DOHH2 (cell line): ENCODE results near the gene ALS2CL.

Experiments
- H3F3A ChIP-seq: fragments of 200-600 bp; sonication (generic), shearing (Covaris generic); 2 replicates; pipeline ENCODE4 v1.6.0; 2016; ENCODE audit warnings: antibody characterized with exemption, mild to moderate bottlenecking; ENCODE audit not compliant: control insufficient read depth, insufficient read depth
- H3K27ac ChIP-seq: fragments of 200-600 bp; sonication (generic); 2 replicates; pipeline ENCODE4 v1.5.1; 2014; ENCODE audit warnings: low read depth, mild to moderate bottlenecking, low read length, moderate library complexity
- H3K27me3 ChIP-seq: fragments of 200-600 bp; sonication (generic); 2 replicates; pipeline ENCODE4 v1.6.1; 2014; ENCODE audit warnings: mild to moderate bottlenecking, low read length, mixed read lengths; ENCODE audit not compliant: control insufficient read depth
- H3K36me3 ChIP-seq: fragments of 200-600 bp; sonication (generic); 2 replicates; pipeline ENCODE4 v1.6.1; 2014; ENCODE audit warnings: mild to moderate bottlenecking, low read length, moderate library complexity, mixed read lengths; ENCODE audit not compliant: control insufficient read depth
- H3K4me1 ChIP-seq: fragments of 200-600 bp; sonication (generic); 2 replicates; pipeline ENCODE4 v1.6.1; 2014; ENCODE audit warnings: mild to moderate bottlenecking, low read length, mixed read lengths; ENCODE audit not compliant: control insufficient read depth
- H3K4me2 ChIP-seq: fragments of 200-600 bp; sonication (generic); 2 replicates; pipeline ENCODE4 v1.6.0; 2014; ENCODE audit warnings: mild to moderate bottlenecking, low read length, moderate library complexity
- H3K4me3 ChIP-seq: fragments of 200-600 bp; sonication (generic); 2 replicates; pipeline ENCODE4 v1.5.1; 2014; ENCODE audit warnings: mild to moderate bottlenecking, low read length, mixed read lengths
- H3K79me2 ChIP-seq: fragments of 200-600 bp; sonication (generic); 2 replicates; pipeline ENCODE4 v1.6.1; 2014; ENCODE audit warnings: mild to moderate bottlenecking, low read length, mixed read lengths; ENCODE audit not compliant: control insufficient read depth
- H3K9me2 ChIP-seq: fragments of 200-600 bp; sonication (generic); replicated peaks from 2 replicates; pipeline ENCODE4 v1.6.1; 2014; ENCODE audit warnings: mild to moderate bottlenecking, low read length, mixed read lengths; ENCODE audit not compliant: control insufficient read depth
- H3K9me3 ChIP-seq: fragments of 200-600 bp; sonication (generic); 2 replicates; pipeline ENCODE4 v1.6.1; 2014; ENCODE audit warnings: antibody characterized with exemption, low read length, mixed read lengths; ENCODE audit not compliant: control insufficient read depth, insufficient read depth
- H4K20me1 ChIP-seq: fragments of 200-600 bp; sonication (generic); 2 replicates; pipeline ENCODE4 v1.6.0; 2014; ENCODE audit warnings: low read depth, mild to moderate bottlenecking, antibody characterized with exemption, low read length, moderate library complexity; ENCODE audit not compliant: control insufficient read depth, insufficient read depth
- EZH2phosphoT487 ChIP-seq: fragments of 200-600 bp; sonication (generic); IDR thresholded peaks from 2 replicates; pipeline ENCODE4 v1.6.1; 2017; ENCODE audit warnings: borderline replicate concordance, mild to moderate bottlenecking, antibody characterized with exemption, low read length, moderate library complexity, mixed read lengths
- TF ChIP-seq, protein P1 (sequence below): fragments of 200-600 bp; sonication (generic); IDR thresholded peaks from one replicate; pipeline ENCODE4 v1.5.1; 2014; ENCODE audit warnings: antibody characterized with exemption, mild to moderate bottlenecking, low read depth, low read length; ENCODE audit not compliant: poor library complexity, severe bottlenecking

Gene ALS2CL

DNA sequence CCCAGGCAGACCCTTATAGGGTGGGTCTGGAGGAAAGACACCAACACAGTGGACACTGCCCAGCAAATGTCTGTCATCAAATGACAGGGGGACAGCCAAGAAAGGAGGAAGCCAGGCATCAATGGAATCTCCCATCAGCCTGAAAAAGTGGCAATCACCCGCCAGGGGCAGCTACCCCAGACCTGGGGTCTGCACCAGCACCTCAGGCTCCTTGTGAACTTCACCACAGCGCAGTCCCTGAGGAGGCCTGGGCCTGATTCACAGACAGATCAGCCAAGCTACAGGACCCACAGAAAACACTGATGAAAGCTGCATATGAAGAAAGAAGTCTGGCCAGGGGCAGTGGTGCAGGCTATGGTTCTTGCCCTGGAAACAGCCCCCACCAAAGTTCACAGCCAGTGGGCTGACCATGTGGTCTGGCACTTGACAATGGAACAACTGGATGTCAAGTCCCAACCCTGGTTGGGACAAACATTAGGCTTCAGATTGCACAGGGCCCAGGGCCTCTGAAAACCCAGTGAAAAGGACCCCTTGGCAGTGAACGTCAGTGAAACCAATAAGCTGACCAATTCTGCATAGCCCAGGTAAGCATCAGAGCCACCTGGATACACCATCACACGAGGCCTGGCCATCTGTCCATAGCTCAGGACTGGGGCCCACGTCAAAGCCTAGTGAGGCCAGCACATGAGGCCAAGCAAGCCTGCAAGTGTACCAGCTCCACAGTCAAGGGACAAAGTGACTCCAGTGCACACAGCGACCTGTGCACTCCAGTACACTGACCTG lies 29.1 kb downstream of the ALS2CL start:
- H3K9me3 ChIP-seq, result no peaks in the 10 kb centered on the region
- no peaks in the 10 kb centered on the region for H3K79me2 ChIP-seq
- TF ChIP-seq EZH2phosphoT487, result no peak
- TF ChIP-seq, protein P1, sequence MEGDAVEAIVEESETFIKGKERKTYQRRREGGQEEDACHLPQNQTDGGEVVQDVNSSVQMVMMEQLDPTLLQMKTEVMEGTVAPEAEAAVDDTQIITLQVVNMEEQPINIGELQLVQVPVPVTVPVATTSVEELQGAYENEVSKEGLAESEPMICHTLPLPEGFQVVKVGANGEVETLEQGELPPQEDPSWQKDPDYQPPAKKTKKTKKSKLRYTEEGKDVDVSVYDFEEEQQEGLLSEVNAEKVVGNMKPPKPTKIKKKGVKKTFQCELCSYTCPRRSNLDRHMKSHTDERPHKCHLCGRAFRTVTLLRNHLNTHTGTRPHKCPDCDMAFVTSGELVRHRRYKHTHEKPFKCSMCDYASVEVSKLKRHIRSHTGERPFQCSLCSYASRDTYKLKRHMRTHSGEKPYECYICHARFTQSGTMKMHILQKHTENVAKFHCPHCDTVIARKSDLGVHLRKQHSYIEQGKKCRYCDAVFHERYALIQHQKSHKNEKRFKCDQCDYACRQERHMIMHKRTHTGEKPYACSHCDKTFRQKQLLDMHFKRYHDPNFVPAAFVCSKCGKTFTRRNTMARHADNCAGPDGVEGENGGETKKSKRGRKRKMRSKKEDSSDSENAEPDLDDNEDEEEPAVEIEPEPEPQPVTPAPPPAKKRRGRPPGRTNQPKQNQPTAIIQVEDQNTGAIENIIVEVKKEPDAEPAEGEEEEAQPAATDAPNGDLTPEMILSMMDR, result no peak
- no peaks in the 10 kb centered on the region for H3K9me2 ChIP-seq
- H3K27me3 ChIP-seq, result no peaks in the 10 kb centered on the region
- no peak overlapping the region for H3K27ac ChIP-seq
- H3K4me1 ChIP-seq, result peaks cover 8% of the 10 kb centered on the region
- no peak overlapping the region for H3K4me3 ChIP-seq
- H3K36me3 ChIP-seq, result no peaks in the 10 kb centered on the region
- H3K4me2 ChIP-seq, result no peak overlapping the region
- H3F3A ChIP-seq, result no peaks in the 10 kb centered on the region
- no peaks in the 10 kb centered on the region for H4K20me1 ChIP-seq

DNA sequence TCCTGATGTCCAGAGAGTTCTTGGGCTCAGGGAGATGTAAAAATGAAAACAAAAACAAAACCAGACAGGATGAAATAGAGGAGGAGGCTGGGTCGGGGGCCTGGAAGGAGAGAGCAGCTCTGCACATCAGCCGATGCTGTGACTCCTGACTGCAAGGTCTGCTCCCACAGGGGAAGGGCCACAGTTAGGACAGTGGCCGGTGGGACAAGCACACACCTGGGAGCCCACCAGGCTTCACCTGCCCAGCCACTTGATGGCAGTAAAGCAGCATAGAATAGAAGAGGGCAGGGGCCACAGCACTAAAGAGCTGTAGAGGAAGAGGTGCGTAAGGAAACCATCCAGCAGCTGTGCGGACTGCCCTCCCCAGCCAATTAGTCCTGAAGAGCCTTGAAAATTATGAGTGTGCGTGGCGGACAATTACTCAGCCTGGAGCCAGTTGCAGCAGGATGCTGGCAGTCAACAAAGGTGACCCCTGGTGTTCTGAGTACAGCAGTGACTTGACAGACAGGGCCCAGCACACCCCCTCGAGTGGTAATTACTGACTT lies 29.8 kb downstream of the ALS2CL start:
- H3K27ac ChIP-seq, result no peak overlapping the region
- no peak overlapping the region for H3K4me2 ChIP-seq
- H3K79me2 ChIP-seq, result no peaks in the 10 kb centered on the region
- H3K27me3 ChIP-seq, result no peaks in the 10 kb centered on the region
- H3K4me1 ChIP-seq, result peaks cover 8% of the 10 kb centered on the region
- no peaks in the 10 kb centered on the region for H3K9me2 ChIP-seq
- no peaks in the 10 kb centered on the region for H3F3A ChIP-seq
- no peaks in the 10 kb centered on the region for H3K36me3 ChIP-seq
- no peaks in the 10 kb centered on the region for H4K20me1 ChIP-seq
- H3K4me3 ChIP-seq, result no peak overlapping the region
- no peaks in the 10 kb centered on the region for H3K9me3 ChIP-seq
- no peak for TF ChIP-seq EZH2phosphoT487
- TF ChIP-seq, protein P1, result peak; percentile 46

DNA sequence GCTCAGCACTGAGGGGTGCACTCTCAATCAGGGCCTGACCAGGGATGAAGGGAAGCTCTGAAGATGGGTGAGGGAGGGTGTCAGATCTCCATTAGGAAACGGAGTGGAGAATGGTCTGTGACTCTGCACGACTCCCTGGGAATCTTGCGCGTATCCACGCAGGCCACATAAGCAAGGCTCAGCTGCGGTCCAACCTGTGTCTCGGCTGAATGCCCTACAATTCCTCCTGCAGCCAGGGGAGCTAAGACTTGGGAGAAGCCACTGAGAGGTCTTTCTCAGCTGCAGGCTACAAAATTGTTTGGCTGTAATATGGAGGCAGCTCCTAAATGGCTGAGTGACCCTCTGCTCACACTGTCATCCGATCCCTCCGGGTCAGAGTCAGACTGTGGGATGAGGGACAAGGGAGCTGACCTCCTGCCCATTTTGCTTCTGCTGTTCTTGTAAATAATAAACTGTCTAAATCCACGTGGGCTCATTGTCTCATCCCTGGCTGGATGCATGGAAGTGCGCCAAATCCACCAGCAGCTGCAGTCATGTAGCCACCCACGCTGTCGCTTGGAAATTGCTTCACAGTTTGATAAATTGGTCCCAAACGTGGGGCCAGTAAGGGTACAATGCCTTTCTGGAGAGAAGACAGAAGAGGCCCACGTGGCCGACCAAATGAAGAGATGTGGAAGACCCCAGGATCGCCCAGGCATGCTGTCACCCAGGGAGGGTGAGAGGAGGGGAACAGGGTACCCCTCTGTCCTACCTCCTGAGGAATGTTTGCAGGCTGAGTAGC lies 30.5 kb downstream of the ALS2CL start:
- H3K4me1 ChIP-seq, result peaks cover 8% of the 10 kb centered on the region
- no peak overlapping the region for H3K4me2 ChIP-seq
- no peak overlapping the region for H3K27ac ChIP-seq

More for the DNA sequence above, 30.5 kb downstream of the ALS2CL start:
- no peaks in the 10 kb centered on the region for H3K27me3 ChIP-seq
- no peak for TF ChIP-seq EZH2phosphoT487
- TF ChIP-seq, protein P1, result no peak
- H3K9me3 ChIP-seq, result no peaks in the 10 kb centered on the region
- no peaks in the 10 kb centered on the region for H3F3A ChIP-seq
- no peaks in the 10 kb centered on the region for H3K79me2 ChIP-seq
- no peaks in the 10 kb centered on the region for H3K9me2 ChIP-seq
- no peaks in the 10 kb centered on the region for H3K36me3 ChIP-seq
- no peak overlapping the region for H3K4me3 ChIP-seq
- no peaks in the 10 kb centered on the region for H4K20me1 ChIP-seq
